ENCODE measurements around the gene APOF. TPM values are rescaled to one million over a fixed set of nuclear protein-coding genes. Genes with fewer than 3 reads are reported as not detected.
"Not testable (repeated sequence)": the region's sequence is repeated elsewhere in the genome, so short reads cannot be mapped to it uniquely, and the experiment has no call there.

Gene APOF
- total RNA-seq, 6 experiments from 2014 or later, result 110 to 270 (median 205) TPM

DNA sequence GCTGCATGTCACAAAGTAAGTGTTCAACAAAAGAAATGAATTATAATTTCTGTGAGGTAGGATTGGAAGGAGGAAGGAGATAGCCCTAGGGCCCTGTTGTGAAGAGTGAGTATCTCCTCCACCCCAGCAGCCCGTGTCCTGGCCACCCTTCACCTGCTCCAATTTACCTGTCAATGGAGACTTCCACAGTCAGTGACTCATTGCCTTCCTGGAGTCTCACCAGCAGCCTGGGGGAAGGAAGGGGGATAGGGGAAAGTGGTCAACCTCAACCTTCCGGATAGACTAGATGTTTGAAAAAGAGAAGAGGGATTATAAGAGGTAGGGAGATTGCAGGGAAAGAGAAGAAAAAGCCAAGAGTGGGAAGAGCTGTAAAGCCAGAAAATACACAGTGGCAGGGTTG, 12.0 kb downstream of the APOF start:
- no peaks in the 10 kb centered on the region for H3K27me3 ChIP-seq
- no peak overlapping the region for H3K4me3 ChIP-seq
- WGBS (ENCODE audit: insufficient coverage, low coverage, low lambda C conversion rate, missing lambda C conversion rate), result 91% methylated on average over 2 of the region's 2 CpGs
- intact Hi-C loops (cut with DNase I), result loop anchor here (10.0 kb wide), 1 partner anchor 104 kb away; the partner anchor contains the start of gene MIP (in 2 of the 2)
- H3K9me3 ChIP-seq, result no peaks in the 10 kb centered on the region
- no peak overlapping the region for H3K27ac ChIP-seq
- no peak for DNase-seq
- peaks cover 0 to 3% (median 0%) of the 10 kb centered on the region in 4 donors for H3K4me1 ChIP-seq
- ATAC-seq, result no peak
- peaks cover 23 to 98% (median 67%) of the 10 kb centered on the region in 4 donors for H3K36me3 ChIP-seq
- no peak for TF ChIP-seq POLR2A (IDR thresholded peaks at IDR 0.05)
- TF ChIP-seq, protein P1, sequence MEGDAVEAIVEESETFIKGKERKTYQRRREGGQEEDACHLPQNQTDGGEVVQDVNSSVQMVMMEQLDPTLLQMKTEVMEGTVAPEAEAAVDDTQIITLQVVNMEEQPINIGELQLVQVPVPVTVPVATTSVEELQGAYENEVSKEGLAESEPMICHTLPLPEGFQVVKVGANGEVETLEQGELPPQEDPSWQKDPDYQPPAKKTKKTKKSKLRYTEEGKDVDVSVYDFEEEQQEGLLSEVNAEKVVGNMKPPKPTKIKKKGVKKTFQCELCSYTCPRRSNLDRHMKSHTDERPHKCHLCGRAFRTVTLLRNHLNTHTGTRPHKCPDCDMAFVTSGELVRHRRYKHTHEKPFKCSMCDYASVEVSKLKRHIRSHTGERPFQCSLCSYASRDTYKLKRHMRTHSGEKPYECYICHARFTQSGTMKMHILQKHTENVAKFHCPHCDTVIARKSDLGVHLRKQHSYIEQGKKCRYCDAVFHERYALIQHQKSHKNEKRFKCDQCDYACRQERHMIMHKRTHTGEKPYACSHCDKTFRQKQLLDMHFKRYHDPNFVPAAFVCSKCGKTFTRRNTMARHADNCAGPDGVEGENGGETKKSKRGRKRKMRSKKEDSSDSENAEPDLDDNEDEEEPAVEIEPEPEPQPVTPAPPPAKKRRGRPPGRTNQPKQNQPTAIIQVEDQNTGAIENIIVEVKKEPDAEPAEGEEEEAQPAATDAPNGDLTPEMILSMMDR (IDR thresholded peaks at IDR 0.05), result no peak

DNA sequence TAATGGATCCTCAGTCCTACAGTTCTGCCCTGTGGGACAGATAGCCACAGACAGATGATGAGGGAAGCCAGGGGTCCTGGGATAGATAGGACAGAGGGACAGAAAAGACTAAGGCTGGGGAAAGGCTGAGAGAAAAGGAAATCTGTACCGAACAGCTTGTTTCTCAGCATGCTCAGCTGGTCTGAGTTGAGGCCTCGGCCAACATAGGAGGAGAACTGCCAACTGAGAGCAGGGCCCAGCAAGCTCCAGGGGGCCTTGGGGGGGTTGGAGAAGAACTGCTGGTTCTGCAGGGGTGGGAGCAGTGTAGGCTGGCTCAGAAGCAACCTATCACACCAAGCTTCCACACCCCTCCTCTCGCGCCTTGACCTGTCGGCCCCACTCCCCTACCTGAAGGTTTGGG, 13.9 kb downstream of the APOF start:
- 83% methylated on average over 2 of the region's 5 CpGs for WGBS (ENCODE audit: insufficient coverage, low coverage, low lambda C conversion rate, missing lambda C conversion rate)
- TF ChIP-seq, protein P1 (IDR thresholded peaks at IDR 0.05), result no peak
- TF ChIP-seq POLR2A (IDR thresholded peaks at IDR 0.05), result no peak
- Histone ChIP-seq H3K36me3 (peaks cover 23 to 93% (median 64%) of the 10 kb centered on the region in 4 donors), H3K4me3 (no peak overlapping the region), H3K9me3 (no peaks in the 10 kb centered on the region), H3K27me3 (no peaks in the 10 kb centered on the region), H3K4me1 (no peaks in the 10 kb centered on the region), H3K27ac (no peak overlapping the region)
- no peak for DNase-seq
- intact Hi-C loops (cut with DNase I), result no loop called here
- peak in 1 of 4 donors; percentile 9 for ATAC-seq

DNA sequence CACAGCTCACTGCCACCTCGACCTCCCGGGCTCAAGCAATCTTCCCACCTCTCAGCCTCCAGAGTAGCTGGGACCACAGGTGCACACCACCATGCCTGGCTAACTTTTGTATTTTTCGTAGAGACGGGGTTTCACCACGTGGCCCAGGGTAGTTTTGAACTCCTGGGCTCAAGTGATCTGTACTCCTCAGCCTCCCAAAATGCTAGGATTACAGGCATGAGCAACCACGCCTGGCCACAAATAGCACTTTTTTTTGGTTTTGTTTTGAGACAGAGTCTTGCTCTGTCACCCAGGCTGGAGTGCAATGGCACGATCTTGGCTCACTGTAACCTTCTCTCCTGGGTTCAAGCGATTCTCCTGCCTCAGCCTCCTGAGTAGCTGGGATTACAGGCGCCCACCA, 15.4 kb downstream of the APOF start:
- peaks cover 15 to 94% (median 65%) of the 10 kb centered on the region in 4 donors for H3K36me3 ChIP-seq
- ATAC-seq; H3K4me1 ChIP-seq; H3K9me3 ChIP-seq; intact Hi-C loops (cut with DNase I); H3K27me3 ChIP-seq; H3K4me3 ChIP-seq; H3K27ac ChIP-seq; DNase-seq: not testable (repeated sequence)
- 89% methylated on average over 5 of the region's 9 CpGs for WGBS (ENCODE audit: insufficient coverage, low coverage, low lambda C conversion rate, missing lambda C conversion rate)

DNA sequence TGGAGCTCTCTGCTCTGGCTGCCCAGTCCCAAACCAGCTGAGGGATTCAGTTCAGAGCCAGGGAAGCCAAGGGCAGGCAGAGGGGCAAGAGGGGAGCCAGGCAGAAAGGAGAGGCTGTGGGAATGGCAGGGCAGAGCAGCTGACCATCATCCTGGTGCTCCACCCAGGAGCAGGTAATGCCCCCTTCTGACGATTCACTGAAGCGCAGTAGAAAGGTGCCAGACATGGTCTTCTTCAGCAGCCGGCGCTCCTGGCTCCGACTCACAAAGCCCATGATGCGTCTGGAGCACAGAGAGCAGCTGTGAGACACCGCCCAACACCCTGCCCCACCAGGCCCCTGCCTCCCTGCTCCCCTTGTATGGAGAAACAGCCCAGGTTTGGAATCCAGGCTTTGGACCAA, 16.0 kb downstream of the APOF start:
- Histone ChIP-seq H3K9me3 (no peaks in the 10 kb centered on the region), H3K4me3 (no peak overlapping the region), H3K27ac (no peak overlapping the region), H3K36me3 (peaks cover 13 to 94% (median 62%) of the 10 kb centered on the region in 4 donors), H3K4me1 (no peaks in the 10 kb centered on the region), H3K27me3 (no peaks in the 10 kb centered on the region)
- WGBS (ENCODE audit: insufficient coverage, low coverage, low lambda C conversion rate, missing lambda C conversion rate), result 80% methylated on average over 1 of the region's 7 CpGs
- no peak for TF ChIP-seq POLR2A (IDR thresholded peaks at IDR 0.05)
- TF ChIP-seq, protein P1 (IDR thresholded peaks at IDR 0.05), result peak in 2 of 4 donors; percentile 7 to 19
- intact Hi-C loops (cut with DNase I), result no loop called here
- ATAC-seq (peak; percentile 33 to 54 (median 45)), DNase-seq (no peak)

DNA sequence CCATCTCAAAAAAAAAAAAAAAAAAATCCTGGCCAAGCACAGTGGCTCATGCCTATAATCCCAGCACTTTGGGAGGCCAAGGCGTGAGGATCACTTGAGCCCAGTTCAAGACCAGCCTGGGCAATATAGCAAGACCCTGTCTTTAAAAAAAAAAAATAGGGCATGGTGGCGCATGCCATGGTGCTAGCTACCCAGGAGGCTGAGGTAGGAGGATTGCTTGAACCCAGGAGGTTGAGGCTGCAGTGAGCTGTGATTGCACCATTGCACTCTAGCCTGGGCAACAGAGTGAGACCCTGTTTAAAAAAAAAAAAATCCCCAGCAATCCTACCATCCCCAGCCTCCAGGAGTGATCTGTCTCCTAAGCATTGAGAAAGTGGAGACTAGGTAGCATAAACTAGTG, 20.4 kb downstream of the APOF start:
- intact Hi-C loops (cut with DNase I); DNase-seq; H3K27ac ChIP-seq; H3K4me3 ChIP-seq; H3K4me1 ChIP-seq; H3K27me3 ChIP-seq; H3K9me3 ChIP-seq; ATAC-seq: not testable (repeated sequence)
- H3K36me3 ChIP-seq, result peaks cover 0 to 52% (median 30%) of the 10 kb centered on the region in 4 donors
- WGBS (ENCODE audit: insufficient coverage, low coverage, low lambda C conversion rate, missing lambda C conversion rate), result 100% methylated on average over 1 of the region's 2 CpGs

DNA sequence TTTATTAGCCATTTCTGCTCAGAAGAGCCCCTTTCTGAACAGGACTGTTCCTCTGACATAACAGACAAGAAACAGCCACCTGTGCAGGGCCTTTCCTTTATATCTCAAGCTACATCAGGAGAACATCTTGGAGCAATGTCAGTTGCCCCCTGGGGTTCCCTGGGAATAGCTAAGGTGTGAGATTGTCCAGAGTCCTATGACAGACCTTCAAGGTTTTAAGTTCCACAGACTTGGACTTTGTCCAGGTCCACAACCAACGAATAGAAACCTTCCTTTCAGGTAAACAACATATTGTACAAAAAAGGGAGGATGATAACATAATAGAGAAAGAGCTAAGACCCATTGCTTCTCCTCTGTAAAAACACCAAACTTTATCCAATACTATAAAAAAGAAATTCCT, 21.0 kb downstream of the APOF start:
- H3K27ac ChIP-seq, result no peak overlapping the region
- H3K4me1 ChIP-seq, result no peaks in the 10 kb centered on the region
- 11% methylated on average over 1 of the region's 1 CpG for WGBS (ENCODE audit: insufficient coverage, low coverage, low lambda C conversion rate, missing lambda C conversion rate)
- no peak for DNase-seq
- H3K27me3 ChIP-seq, result no peaks in the 10 kb centered on the region
- peaks cover 0 to 46% (median 27%) of the 10 kb centered on the region in 4 donors for H3K36me3 ChIP-seq
- H3K4me3 ChIP-seq, result no peak overlapping the region
- intact Hi-C loops (cut with DNase I), result no loop called here
- TF ChIP-seq, protein P1 (IDR thresholded peaks at IDR 0.05), result no peak
- no peak for TF ChIP-seq POLR2A (IDR thresholded peaks at IDR 0.05)
- no peak for ATAC-seq
- no peaks in the 10 kb centered on the region for H3K9me3 ChIP-seq

All from right lobe of liver (tissue), 6 donors.